IPS-NIHi7 (cell line): ENCODE measurements around the gene FAM228B.
A peak's percentile ranks its signal among the peaks of the same experiment; 100 is the strongest.

Source experiments
- DNase-seq: peaks from one replicate; pipeline ENCODE4 v3.0.0; 2012; ENCODE audit warnings: mixed read lengths; ENCODE audit errors: extremely low spot score

The FAM228B gene

DNA sequence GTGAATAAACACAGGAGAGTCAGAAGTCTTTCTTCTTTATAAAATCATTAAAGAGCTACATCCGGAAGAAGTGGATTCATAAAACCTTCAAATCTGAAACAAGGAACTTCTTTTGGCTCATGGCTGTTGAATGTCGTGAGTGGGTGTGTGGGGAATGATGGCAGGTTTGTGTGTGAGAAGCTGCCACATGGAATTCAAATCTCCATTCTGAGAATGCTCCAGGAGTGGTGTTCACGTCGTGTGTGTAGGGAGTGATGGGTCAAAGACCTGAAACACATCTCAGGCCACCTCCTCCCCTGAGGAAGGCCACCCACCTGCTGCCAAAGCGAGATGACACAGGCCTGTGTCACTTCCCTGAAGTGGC lies 80.5 kb downstream of the FAM228B start:
- DNase-seq, result no peak

DNA sequence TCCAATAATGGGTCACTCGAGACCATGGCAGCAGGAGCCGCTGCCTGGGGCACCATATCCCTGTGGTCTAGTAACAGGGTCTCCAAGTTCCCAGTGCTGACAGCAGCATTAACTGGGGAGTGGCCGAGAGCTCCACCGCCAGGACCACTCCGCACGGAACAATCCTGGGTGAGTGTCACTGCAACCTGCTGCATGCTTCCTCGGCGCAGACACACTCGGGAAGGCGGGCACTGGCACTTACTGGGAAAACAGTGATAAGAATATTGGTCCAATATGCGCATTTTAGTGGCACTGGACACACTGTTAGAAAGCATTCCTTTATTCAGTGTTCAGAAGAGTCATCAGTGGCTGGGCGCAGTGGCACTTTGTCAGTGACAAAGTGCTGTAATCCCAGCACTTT lies 81.2 kb downstream of the FAM228B start:
- no peak for DNase-seq

DNA sequence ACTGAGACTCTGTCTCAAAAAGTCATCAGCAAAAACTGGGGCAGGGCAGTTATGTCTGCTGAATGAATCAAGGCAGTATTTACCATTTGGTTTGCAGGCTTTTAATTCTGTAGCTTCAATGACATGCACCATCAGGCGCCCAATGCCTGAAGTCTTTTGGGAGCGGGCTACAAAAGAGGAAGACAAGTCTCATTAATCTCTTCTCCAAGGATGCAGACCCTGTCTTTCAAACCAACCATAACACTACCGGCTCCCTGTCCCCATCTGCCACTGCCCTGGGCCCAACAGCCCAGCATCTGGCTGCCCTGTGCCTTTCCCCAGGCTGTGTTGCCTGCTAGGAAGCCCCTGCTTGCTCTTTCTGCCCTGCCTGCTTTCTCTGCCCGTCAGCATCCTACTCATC lies 81.9 kb downstream of the FAM228B start:
- DNase-seq, result no peak

DNA sequence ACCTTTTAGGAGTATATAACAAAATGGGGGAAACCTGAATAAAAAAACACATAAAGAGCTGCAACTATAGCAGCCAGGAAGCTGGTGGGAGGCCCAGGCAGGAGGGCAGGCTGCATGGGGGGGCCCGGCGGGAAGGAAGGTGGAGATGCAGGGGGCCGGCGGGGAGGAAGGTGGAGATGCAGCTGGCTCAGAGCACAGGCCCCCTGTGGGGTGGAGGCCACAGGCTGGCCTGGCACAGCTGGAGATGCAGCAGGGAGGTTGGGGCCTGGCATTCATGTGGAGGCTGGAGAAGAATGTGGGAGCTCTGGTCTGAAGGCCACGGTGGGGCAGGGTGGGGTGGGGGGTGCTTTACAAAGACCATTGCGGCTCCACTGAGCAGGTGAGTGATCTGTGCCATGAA lies 83.0 kb downstream of the FAM228B start:
- no peak for DNase-seq

DNA sequence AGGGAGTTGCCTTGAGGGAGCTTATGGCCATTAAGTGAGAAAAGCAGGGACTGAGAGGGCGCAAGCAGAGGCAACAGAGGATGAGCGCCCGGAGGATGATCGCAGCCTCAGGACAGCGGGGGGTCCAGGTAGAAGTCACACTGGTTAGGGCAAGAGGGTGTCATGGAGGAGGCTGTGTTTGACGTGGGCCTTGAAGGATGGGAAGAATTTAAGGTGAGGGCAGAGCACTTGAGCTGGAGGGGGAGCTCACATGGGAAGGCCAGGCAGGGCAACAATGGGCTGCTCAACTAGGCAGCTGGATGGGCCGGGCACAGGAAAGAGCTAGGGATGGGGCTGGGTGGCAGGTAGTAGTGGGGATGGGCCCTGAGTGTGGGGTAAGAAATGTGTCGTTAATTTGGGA lies 83.4 kb downstream of the FAM228B start:
- no peak for DNase-seq

- DNase-seq, result no peak
Observed at GRCh38 chr2:24207359-24207758, 84.1 kb downstream of the FAM228B start.

GRCh38 chr2:24208490-24208889 lies 85.2 kb downstream of the FAM228B start:
- DNase-seq, result no peak

DNA sequence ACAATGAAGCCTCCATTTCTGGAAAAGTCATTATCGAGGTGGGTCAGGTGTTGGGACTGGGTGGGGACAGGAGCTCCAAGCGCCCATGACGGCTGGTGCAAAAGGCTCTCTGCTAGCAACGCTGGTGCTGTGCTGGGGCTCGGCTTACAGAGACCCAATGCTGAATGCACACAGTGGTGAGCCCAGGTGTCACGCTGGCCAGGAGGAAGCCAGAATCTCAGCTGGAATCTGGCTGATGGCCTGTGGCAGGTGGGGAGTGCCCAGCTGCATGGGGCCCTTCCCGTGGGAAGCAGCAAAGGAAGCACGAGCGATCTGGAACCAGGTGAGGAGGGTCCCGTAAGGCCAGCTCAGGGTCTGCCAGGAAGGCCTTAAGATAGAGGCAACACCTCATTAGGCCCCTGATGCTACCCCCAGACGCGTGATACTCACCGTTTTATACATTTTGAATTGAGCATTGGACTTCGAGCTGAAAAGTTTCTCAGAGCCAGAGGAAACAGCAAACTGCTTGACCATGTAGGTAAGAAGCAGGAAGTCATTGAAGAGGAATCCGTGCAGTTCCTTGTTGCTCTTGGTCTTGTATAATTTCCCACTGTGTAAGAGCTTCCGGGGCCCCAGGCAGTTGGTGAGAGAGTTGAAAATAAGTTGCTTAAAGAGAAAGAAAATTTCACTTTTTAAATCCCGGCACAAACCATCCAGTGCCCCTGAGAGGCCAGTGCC lies 86.3 kb downstream of the FAM228B start:
- DNase-seq, result peak; percentile 8

DNA sequence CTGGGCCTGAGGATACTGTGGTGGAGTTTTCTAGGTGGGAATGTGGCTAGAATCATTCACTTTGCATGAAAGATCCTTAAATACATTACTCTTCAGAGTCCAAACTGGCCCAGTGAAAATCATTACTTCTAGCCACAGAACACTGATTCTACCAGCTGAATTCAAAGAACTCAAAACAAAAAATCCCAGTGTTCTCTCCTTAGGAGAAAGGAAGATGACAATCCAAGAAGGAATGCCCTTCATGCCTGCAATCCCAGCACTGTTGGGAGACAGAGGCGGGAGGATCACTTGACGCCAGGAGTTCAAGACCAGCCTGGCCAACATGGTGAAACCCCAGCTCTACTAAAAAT lies 86.8 kb downstream of the FAM228B start:
- DNase-seq, result no peak

DNA sequence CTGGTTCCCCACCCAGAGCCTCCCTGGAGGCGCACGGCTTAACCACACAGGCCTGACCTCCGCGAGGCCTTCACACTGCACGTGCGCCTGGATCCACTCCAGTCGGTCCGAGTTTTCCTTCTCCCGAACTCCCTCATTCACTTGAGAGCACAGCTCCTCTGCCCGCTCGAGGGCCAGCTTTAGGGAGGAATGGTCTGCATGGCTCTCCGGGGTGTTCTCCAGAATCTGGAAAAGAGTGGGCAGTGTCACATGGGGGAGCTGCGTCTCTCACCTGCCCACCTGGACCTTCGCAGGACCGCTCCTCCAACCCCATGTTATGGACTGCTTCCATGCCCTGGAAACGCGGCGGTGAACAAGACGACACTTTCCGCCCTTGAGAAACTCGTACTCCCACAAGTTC lies 87.5 kb downstream of the FAM228B start:
- DNase-seq, result peak; percentile 6

DNA sequence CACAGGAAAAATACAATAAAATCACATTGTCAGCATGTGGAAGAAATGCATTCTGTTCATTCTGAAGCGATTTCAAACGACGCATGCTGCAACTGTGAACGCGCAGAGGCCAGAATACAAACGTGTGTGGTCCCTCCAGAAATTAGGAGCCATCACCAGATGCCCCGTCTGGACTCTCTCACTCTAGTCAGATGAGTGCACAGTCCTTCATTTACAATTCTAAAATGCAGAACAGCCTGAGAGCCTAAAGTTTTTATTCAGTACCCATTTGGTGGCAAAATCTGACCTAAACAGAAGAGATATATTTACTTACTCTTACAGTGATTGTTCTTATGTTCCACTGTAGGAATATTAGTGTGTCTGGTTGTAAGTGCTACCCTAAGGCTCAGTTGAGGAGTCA lies 88.1 kb downstream of the FAM228B start:
- DNase-seq, result no peak

- DNase-seq, result no peak
Observed at GRCh38 chr2:24214880-24215279, 91.6 kb downstream of the FAM228B start.
